SH-SY5Y (cell line): ENCODE measurements around the gene LTBP2.

ENCODE experiments used
- GATA2 ChIP-seq: IDR thresholded peaks from 2 replicates; pipeline ENCODE4 v1.6.1; 2011; ENCODE audit warnings: mild to moderate bottlenecking, low read depth, low read length
- GATA3 ChIP-seq: IDR thresholded peaks from 2 replicates; pipeline ENCODE4 v1.6.1; 2011; ENCODE audit warnings: low read depth, mild to moderate bottlenecking, low read length, moderate library complexity

DNA sequence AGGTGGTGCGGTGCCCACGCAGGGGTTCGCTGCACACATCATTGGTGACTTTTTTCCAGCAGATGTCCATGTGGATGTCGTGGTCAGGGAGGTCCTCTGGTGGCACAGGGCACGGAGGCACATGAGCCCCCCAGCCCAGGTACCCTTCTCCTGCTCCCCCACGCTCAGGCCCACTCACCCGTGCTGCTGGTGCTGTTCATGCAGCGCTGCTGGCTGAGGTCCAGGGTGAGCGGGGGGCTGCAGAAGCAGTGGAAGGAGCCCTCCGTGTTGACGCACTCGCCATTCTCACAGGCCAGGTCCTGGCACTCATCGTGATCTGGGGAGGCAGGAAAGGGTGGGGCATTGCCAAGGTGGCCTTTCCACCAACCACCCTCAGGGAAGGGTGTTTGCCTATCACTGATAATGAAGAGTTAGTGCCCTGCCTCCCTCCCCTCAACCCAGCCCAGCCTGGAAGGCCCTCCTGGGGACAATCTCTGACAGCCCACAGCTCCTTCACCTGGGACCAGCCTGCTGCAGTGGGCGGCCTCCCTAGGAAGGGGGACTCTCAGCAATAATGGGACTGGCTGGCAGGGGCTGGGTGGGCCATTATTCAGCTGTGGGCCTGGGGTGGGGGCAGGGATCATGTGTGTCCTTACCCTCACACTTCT is 108.6 kb downstream of the LTBP2 start:
- TF ChIP-seq GATA2 (no peak), GATA3 (no peak)
